H1 (cell line): ENCODE results near the gene SLC25A26.

ENCODE experiments used
- MAFK ChIP-seq: IDR thresholded peaks from 2 replicates; pipeline ENCODE4 v1.6.1; 2012; ENCODE audit warnings: low read depth, mild to moderate bottlenecking, improper control_type of control experiment, low read length
- TF ChIP-seq, protein P1 (sequence below), 3 experiments: IDR thresholded peaks; 1 replicate in 2 of 3; 2 replicates in 1 of 3; pipeline versions ENCODE4 v1.5.1 to v1.6.1; 2011; ENCODE audit warnings: low read length in 3 of 3, mild to moderate bottlenecking in 3 of 3, inconsistent platforms in 2 of 3, low read depth in 1 of 3, moderate library complexity in 1 of 3; ENCODE audit not compliant: insufficient read depth in 1 of 3; ENCODE audit errors: control extremely low read depth in 1 of 3

DNA sequence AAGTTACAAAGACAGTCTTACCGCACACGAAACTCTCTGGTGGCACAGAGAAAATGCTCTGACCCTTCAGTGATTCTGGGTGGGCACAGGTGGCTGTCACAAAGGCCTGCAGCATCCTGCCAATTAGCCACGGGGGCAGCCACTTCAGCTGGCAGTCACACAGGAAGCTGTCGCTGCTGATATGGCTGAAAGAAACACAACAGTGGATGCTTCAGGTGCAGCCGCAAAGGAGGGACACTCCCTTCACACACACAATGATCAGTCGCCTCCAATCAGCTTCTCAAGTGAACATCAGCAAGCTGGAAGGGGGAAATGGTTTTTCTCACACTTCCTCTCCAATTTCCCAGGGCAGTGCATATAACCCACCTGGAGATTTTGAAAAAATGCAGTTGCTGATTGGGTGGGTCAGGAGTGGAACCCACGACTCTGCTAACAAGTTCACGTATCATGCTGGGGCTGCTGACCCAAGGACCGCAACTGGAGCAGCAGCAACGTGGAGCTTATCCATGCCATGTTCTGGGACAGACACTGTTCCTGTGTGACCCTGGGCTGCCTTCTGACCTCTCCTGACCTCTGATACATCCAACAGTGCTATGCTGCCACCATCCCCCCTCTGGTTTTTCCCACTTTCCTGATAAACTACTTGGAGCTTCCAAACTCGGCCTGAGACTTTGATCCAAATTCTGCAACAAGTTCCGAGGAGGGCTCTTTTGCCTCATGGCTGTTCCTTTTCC is 173.4 kb downstream of the SLC25A26 start:
- TF ChIP-seq, protein P1, sequence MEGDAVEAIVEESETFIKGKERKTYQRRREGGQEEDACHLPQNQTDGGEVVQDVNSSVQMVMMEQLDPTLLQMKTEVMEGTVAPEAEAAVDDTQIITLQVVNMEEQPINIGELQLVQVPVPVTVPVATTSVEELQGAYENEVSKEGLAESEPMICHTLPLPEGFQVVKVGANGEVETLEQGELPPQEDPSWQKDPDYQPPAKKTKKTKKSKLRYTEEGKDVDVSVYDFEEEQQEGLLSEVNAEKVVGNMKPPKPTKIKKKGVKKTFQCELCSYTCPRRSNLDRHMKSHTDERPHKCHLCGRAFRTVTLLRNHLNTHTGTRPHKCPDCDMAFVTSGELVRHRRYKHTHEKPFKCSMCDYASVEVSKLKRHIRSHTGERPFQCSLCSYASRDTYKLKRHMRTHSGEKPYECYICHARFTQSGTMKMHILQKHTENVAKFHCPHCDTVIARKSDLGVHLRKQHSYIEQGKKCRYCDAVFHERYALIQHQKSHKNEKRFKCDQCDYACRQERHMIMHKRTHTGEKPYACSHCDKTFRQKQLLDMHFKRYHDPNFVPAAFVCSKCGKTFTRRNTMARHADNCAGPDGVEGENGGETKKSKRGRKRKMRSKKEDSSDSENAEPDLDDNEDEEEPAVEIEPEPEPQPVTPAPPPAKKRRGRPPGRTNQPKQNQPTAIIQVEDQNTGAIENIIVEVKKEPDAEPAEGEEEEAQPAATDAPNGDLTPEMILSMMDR (IDR thresholded peaks at IDR 0.05; ENCODE audit: control extremely low read depth in 1 of 3, insufficient read depth in 1 of 3, low read depth in 1 of 3, low read length in 3 of 3), result no peak
- no peak for TF ChIP-seq MAFK
